GM19324 (cell line): ENCODE data around the gene SLC2A1.

Experiments used
- ATAC-seq: cut with Tn5 transposase; IDR thresholded peaks from one replicate; pipeline ENCODE4 v1.9.1; 2021; ENCODE audit warnings: mild to moderate bottlenecking, moderate library complexity; ENCODE audit not compliant: unreplicated experiment, low FRiP score

SLC2A1 gene

DNA sequence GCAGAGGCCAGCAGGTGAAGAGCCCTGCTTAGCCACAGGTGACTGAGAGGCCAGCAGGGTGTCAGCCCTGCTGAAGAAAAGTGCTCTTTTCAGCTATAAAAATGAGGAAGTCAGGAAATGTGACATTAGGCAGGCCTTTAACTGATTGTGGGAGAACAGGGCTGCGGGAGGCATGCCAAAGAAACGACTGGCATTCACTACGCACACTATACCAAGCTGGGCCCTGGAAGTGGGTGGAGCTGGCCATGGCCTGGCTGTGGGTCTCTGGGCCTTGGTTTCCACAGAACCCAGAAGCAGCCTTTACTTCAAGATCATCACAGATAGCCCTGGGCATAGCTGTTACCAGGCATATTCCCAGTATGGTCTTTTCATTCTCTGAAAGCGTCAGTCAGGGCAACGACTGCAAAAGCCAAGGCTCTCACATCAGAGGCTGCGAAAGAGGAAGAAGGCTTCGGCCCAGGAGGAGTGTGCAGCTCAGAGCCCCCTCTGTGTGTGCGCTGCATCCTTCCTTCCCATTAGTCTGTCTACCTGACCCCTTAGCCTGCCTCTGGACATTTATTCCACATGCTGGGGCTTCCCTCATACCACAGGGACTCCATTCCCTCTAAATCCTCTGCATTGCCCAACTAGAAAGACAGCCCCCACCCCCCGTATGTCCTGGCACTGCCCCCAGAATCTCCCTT lies 14.3 kb downstream of the SLC2A1 start:
- ATAC-seq: no peak

DNA sequence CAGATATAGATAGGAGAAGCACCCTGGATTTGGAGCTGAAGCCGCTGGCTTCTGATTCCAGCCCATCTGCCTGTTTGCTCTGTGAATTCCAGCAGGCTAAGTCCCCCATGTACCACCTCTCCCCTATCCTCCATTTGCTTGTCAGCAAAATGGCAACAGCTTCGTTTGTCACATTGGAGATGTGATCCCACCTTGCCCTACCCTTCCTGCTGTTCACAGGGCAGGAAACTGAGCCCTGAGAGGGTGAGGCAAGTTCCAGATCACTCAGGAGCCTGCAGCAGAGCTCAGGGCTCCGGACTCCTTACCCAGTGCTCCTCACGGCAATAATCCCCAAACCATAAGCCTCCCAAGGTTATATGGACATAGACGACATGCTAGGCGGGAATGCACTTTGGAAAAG lies 14.9 kb downstream of the SLC2A1 start:
- no peak for ATAC-seq

DNA sequence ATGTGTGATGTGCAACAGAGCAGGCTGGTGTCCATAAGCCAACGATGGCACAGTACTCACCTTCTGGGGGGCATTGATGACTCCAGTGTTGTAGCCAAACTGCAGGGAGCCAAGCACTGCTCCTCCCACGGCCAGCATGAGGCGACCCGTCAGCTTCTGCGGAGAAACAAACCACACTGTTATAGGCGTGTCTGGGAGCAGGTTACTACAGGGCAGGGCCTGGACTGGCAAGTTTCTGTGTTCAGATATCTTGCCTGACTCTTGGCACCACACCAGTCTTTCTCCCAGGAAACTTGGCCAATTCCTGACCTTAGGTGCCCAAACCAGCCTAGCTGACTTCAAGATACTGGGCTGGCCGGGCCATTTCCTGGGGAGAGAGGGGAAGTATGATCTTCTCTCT lies 15.5 kb downstream of the SLC2A1 start:
- ATAC-seq: no peak

DNA sequence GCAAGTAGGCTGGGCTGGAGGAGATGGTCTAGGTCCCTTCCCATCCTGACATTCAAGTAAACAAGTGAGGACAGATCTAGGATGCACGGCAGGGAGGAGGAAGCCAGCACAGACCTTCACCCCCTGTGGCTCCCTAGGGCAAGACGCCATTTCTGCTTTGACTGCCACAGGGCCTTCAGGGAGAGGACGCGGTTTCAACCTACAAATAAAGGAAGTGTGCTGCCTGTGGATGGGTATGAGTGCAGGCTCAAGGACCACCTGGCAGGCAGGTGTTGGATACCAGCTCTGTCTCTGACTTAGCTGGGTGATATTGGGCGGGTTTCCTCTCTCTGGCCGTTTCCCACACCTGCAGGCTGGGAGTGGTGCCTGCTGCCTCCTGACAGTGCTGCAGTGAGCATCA lies 16.2 kb downstream of the SLC2A1 start:
- ATAC-seq: no peak

DNA sequence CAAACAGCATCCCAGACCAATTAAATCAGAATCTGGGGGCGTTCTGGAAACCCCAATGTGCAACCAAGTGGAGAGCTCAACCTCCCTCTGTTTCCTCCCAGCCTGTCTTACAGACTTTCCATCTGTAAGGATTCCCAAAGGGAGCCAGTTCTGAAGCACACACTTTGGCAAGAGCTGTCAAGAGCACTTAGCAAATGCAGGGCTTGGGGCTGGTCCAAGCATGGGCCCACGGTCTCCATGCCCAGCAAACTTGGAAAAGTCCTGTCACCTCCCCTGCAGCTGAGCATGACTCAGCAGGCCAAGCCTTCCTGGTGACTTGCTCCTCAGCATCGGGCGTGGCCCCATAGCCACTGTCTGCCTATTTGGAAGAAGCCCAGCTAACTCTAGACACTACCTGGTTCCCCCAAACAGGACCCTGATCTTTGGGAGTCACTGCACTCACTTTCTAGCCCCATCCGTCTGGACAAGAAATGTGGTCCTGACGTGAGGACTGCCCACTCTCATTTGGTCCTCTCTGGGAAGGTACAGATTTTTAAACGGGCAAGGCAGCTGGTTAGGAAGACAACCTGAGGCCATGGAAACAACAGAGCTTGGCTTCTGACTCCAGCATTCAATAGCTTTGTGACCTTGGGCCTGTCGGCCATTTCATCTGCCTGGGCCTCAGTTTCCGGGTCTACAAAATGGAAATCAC lies 16.9 kb downstream of the SLC2A1 start:
- ATAC-seq: no peak

DNA sequence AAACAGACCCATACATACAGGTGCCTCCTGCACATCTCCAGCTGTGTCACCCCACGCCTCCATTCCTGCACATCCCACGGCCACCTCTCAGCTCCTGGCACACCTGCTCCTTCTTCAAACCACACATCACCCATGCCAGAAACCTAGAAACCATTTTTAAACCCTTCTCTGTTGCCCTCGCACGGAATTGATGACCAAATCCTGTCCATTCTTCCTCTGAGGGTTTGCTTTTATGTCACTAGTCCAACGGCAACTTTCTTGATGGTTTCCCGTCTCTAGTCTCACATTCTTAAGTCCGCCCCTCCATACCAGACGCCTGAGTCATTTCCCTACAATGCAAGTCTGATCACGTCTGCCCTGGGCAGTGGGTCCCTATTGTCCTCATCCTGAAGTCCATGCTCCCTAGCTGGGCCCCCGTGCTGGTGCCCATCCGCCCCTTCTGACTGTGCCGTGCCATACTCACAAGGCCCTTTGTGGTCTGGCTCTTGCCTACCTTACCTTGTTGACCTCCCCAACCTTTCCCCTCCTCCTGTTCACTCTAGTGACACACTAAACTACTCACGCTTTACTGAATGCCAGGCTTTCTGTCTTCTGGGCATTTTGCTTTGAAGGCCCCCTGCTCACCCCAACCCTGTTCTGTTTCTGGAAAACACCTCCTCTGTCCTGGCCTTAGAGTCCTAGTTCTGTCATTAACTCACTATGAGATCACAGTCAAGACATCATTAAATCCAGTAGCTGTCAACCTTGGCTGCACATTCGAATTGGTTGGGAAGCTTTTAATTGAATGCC lies 17.6 kb downstream of the SLC2A1 start:
- ATAC-seq: no peak

DNA sequence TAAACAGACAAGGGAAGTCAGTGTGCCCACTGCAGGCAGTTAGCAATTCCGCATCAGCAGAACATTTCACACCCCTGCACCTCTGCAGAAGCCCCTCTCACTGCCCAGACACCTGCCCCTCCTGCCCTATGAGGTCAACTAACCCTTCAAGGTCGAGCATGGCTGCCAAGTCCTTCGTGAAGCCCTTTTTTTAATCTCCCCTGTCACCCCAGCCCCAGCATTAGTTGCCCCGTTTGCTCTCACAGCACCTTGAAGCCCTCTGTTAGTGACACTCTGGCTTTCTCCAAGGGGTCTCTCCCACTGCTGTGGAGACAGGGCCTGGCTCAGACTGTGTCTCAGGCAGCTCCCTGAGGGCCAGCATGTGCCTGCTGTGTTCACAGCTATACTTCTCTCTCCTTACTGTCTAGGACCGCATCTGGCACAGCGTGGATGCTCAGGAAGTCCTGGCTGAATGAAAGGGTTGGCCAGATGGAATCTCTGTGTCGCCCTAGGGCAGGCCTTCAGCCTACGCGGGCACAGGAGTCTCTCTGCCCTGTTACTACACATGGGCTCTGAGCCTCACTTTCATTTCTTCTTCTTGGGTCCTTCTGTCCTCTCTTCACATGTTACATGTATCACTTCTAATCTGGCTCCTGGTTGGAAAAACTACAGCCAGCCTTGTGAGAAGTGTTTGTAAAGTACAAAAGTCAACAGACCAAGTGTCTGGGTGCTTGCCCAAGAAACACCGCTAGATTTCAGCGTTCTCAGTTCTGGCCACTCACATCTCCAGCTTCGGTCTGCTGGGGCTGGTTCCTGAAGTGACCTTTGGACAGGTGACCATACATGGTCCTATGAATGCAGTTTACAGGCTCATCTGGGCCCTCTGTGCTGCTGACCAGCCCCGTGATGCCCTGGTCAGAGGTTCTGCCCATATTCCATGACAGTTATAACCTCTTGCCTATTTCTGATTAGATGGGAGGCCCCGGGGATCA lies 19.7 kb downstream of the SLC2A1 start:
- no peak for ATAC-seq

DNA sequence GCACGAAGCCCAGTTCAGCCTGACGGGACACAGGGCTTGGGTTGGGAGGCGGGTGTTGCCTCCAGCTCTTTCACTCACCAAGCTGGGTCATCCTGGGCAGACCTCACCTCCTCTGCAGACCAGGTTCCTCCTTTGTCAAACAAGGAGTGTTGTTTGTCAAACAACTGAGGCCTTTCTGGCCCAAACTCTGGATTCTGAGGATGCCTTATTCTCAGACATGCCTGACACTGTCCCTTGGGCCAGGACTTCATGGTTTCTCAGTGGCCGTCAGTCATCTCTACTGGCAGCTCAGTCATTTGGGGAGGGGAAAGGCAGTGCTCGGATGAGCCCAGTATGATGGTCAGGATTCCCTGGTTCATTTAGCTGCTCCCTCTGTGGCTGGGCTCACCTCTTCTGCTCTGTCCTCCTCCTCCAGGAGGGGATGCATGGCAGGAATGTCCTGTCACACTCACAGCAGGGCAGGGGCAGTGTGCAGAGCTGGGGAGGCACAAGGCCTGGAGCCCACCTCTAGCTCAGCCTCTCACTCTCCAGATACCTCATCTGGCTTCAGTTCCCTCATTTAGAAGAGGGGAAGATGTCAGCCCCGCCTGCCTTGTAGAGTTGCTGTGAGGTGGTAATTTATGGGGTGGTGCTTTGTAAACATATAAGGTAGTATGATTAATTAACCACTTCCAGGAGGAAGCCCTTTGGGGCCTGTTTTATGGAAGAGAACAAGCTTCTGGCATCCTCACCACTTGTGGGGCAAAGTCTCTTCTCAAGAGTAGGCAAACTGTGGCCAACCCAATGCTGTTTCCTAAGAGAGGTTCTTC lies 20.6 kb downstream of the SLC2A1 start:
- ATAC-seq: no peak

DNA sequence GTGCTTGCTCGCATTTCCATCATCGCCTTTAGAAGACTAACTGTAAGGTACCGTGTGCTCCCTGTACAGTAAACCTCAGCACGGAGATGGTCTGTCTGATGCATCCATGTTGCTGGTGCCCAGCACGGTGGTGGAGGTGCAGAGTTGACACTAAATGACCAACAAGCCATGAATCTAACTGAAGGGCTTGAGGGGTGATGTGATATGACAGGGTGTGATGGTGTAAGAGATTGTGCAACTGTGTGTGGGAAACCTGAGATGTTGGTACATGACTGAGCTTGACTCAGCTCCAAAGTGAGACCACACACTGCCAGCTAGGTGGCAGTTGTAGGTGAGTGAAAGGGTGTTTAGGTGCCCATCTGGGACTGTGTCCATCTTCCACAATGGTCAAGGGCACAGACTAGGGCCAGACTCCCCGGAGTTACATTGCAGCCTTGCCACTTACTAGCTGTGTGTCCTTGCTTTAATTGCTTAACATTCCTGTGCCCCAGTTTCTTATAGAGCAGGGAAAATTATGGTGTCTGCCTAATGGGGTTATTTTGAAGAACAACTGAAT lies 21.4 kb downstream of the SLC2A1 start:
- no peak for ATAC-seq

DNA sequence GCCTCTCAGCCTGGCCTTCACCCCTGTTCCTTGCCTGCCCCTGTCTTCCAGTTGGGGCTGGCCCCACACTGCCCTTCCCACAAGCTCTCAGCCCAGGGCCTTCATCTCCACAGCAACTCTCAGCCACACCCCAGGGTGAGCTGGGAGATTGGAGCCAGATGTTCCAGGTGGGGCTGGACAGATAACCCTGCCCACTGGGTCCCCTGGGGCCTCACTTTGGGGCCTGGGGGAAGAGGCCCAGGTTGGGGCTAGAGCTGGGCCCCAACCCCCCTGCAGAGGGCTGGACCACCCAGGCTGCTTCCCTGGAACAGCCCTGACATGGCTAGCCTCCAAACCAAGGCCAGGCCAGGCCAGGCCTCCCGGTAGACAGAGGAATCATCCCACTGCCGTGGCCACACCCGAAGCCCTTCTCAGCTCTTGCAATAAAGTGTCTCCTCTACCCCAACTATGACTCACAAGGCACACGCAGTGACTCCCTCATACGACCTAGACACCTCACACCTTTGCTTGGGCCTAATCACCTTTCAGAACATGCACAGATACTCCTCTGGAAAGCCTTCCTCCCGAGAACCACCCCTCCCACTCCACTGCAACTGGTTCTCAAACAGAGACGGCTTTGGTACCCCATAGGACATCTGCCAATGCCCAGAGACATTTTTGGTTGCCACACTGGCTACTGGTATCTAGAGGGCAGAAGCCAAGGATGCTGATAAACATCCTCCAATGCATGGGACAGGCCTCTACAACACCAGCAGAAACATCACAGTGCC lies 22.2 kb downstream of the SLC2A1 start:
- no peak for ATAC-seq

DNA sequence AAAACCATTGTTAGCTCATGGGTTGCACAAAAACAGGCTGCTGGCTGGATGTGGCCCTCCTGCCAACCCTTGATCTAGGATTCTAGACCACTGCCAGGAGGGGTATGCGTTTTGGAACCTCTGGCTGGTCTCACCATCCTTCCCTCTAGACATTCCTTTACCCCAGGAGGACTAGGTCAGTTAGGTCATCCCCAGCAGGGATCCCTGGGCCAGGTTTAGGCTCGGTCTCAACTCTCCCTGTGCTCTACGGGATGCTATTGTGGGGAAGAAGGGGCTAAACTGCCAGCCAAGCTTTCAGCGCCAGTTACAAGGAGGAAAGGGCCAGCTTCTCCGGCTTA lies 22.7 kb downstream of the SLC2A1 start:
- no peak for ATAC-seq

DNA sequence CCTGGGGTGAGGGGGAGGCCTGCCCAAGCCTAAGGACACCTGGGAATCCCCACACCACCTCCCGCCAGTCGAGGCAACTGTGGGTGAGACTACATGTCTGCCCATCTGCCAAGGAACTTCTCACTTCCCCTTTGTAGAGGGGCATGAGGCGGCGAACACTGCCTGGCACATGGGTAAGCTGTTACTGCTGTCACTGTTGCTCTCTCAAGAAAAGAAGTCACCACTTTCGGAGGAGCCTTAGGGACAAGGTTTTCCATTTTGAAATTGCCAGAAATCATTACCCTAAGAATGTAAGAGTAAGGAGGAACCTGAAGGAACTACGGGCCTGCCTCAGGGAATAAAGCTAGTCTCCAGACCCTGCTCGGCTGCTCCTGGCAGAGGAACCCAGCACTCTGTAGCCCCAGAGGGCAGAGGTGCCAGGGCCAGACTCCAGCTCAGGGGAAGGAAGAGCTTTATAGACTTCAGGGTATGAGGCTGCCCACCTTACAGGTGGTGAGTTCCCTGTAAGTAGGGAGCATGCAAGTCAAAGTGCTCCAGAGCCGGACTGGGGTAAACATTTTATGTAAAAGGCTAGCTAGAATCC lies 23.3 kb downstream of the SLC2A1 start:
- no peak for ATAC-seq

DNA sequence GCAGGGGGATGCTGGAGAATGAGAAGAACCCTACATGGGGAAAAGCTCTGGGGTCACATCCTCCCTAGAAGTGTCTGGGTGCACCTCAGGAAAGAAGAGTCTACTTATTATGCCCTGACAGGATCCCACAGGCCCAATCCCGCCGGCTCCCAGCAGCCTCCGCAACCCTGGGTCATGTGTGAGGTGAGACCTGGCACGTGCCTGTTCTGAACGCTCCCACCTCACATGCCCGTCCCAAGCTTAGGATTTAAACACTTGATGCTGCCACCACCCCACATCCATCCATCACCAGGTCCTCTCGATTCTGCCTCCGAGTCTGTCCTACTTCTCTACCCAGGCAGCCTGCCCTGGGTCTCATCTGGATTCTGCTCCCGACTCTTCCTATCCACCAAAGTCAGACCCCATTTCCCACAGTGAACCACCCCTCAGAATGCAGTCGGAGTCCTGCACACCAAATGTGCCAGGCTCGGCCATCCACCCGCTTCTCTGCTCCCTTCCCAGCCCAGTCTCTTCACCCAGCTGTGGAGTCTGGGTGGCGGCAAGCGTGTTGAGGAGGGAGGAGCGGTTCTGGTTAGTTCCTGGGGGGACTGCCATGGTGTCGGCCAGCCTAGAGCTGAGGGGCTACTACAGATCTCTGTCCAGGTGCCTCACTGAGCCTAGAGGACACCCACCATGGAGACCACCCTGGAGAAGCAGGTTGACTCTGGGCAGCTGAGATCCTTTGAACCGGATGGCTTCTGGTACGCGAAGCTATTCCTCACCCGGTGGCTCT lies 23.9 kb downstream of the SLC2A1 start:
- ATAC-seq: no peak

DNA sequence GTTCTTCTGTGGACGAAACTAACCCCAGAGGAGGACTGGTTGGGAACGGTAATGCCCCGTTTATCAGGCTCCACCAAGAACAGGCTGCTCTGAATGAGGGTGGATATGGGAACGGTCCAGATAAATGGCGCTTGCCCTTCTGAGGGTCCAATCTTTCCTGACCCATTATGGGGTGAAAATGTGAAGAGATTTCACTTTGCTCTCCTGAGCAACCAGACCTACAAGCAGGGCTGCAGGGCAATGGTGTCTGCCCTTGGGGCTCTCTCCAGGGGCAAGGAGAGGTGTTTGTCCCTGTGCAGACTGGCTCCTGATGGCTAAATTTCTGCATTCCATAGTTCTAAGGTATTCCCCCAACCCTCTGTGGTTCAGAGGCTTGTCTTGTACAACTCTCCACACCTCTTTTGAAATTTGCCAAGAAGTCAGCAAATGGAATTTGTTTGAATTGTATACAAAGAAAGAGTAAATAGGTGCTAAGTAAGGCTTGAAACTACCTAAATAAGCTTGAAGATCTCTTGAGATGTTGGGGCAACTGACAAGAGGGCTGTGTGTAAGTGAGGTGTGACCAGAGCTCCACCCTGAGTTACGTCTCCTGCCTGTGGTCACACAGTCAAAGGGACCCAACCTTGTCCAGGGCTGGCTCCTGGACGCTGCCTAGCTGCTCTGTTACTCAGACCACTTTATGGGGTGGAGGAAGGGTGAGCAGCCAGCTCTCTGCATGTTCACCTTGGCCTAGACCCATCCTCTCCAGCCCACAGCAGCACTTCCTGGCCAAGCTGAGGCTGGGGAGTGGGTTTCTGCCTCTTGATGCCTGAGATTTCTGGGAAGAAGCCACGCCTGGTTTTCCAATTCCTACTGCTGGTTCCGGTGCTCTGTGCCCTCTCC lies 24.8 kb downstream of the SLC2A1 start:
- ATAC-seq: no peak

DNA sequence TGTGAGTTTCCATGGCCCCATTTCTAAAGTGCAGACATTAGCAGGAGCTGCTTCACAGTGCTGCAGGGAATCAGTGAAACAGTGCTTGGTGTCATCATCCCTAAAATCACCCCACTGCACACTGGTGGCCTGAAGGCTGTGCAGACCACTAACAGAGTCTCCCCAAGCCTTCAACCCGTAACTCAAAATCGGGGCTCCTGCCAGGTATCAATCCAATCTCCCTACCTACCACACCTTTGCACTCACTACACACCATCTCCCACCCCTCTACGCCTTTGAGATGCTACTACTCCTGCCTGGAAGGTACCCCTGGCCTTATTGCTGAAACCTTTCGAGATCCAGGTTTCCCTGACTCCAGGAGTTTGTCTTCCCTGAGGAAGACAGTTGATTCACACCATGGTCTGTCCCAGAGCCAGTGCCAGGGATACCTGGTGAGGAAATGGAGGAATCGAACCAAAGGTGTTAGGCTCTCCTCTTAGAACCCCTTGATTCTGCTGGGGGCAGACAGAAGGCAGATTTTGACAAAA lies 25.5 kb downstream of the SLC2A1 start:
- ATAC-seq: no peak

DNA sequence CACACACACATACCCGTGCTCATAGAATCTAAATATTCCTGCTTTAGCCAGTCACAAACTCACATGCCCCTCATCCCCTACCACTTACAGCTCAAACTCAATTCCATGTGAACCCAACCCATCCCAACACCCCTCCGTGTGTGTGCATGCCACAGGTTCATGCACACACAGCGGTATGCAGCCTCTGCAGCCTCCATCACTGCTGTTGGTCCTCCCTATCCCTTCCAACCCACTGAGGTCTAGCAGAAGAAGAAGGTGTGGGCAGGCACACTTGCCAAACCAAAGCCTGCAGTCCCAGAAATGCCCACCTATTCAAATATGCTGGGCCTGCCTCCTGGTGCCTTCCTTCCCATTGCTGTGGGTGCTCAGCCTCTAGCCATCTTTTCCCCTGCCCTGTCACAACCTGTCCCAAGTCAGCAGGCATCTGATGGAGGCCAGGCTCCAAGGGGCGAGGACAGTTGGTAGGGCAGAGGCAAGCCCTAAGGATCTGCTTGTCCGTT lies 26.2 kb downstream of the SLC2A1 start:
- ATAC-seq: no peak
